GM18520 (cell line): ENCODE measurements around the gene CCR7.

Experiments
- ATAC-seq: cut with Tn5 transposase; IDR thresholded peaks from one replicate; pipeline ENCODE4 v1.9.1; 2021; ENCODE audit not compliant: unreplicated experiment

The CCR7 gene, protein sequence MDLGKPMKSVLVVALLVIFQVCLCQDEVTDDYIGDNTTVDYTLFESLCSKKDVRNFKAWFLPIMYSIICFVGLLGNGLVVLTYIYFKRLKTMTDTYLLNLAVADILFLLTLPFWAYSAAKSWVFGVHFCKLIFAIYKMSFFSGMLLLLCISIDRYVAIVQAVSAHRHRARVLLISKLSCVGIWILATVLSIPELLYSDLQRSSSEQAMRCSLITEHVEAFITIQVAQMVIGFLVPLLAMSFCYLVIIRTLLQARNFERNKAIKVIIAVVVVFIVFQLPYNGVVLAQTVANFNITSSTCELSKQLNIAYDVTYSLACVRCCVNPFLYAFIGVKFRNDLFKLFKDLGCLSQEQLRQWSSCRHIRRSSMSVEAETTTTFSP

GRCh38 chr17:40564883-40565768 is at the start of gene CCR7:
TSS of gene CCR7 (minus strand) at chr17:40565472. CDS start at chr17:40565409, 63 bp downstream.
- no peak for ATAC-seq

DNA sequence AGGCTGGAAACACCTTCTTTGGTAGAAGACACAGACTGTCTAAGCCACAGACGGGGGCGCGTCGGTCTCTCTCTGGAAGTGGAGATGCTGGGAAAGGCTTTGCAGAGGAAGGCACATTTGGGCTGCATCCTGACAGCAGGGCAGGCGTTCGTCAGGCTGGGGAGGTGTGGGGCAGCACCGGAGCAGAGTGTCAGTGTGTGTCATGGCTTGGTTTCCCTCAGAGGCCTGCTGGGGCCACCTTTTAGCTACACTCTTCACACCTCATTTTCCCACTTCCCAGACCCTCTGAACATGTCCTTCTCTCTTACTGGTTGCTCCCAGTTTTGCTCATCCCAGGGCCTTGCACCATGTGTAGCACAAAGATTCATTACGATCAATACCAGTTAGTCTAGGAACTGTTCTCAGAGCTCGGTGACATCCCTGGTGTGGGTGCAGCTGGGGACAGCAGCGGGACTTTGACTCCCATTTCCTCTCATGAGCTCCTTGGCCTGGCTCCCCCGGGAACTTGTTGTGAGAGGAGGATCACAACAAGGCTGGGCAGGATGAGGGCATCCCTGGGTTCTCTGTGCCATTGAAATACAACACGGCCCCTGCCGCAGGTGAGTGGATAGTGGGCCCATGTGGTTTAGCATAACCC is 49.3 kb upstream of the CCR7 start:
- peak; percentile 11 for ATAC-seq

- no peak for ATAC-seq
Observed at GRCh38 chr17:40613467-40614154, 48.3 kb upstream of the CCR7 start.

DNA sequence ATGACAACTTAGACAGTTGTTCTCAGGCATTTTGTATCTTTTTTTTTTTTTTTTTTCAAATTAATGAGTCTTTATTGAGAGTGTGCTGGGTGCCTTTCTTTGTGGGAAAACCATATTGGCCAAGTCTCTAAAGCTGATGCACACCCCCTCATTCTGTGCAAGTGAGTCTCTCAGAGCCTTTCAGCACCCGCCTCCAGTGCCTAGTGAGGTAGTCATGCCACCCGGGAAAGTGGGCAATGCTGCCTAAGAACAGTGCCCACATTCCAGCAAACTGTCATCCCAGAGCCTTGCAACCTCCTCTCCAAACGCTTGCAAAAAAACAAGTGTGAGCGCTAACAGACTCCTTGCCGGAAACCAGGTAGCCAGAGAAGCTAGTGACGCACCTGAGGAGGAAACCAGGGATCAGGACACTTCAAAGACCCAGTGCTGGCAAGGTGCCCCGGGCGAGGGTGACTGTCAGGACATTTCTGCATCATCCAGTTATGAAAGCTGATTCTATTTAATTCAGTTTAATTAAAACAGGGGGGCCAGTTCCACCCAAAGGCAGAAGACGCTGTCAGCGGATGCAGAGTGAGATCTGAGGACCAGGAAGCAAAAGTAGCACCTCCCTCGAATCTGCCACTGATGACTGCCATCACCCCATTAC is 47.5 kb upstream of the CCR7 start:
- no peak for ATAC-seq

GRCh38 chr17:40611840-40612474 is 46.7 kb upstream of the CCR7 start:
- no peak for ATAC-seq

- ATAC-seq, result no peak
Observed at GRCh38 chr17:40610359-40610758, 45.1 kb upstream of the CCR7 start.

DNA sequence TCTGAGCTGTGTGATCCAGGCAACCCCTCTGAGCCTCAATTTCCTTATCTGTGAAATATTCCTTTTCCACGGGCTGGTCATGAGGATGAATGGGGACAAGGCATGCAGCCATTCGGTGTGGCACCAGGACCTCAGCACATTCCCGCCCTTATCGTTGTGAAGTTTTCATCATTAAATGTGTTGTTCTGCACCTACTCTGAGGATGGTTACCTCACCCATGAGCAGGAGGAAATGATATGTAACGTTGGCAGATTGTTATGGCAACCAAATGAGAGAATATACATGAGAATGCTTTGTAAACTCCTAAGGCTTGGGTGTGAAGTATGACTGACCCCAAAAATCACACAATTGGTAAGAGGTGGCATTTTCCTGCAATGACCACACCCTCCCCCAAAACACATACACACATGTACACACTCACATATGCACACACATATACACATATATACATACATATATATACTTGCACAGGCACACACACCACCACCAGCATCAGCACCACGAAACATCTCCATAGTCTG is 42.8 kb upstream of the CCR7 start:
- ATAC-seq, result peak; percentile 56

GRCh38 chr17:40607641-40608040 is 42.4 kb upstream of the CCR7 start:
- ATAC-seq, result no peak

GRCh38 chr17:40606548-40607353 is 41.5 kb upstream of the CCR7 start:
- no peak for ATAC-seq

- ATAC-seq, result no peak
Observed at GRCh38 chr17:40605306-40605705, 40.0 kb upstream of the CCR7 start.

DNA sequence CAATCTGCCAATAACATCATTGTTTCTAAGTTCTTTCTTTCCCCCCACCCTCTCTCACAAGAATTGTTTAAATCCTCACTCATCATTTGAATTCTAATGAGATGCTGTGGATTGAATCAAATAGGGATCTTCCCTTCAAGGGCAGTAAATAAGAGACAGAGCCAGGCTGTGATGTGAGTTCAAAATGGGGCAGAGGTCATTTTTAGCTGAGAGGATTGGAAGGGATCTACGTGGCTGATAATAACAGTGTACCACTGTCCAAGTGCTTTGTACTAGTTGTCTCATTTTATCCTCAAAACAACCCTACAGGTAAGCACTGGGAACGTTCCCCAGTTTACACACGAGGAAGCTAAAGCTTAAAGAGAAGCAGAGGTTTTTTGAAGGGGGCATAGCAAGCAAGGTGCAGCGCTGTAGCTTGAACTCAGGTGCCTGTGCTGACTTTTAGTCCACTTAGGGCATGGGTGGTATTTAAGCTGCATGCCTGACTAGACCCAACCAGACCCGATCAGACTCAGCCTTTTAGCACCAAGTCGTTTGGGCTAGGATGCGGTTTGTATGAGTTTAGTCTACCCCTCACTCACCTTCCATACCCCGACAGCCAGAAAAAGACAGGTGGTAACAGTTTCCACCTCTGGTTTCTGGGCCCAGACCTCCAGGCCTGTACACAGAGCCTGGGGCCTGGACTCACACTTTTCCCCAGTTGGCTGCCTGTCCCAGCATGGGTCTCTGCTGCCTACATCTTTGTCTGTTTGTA is 39.2 kb upstream of the CCR7 start:
- ATAC-seq, result no peak

- no peak for ATAC-seq
Observed at GRCh38 chr17:40602445-40603443, 37.5 kb upstream of the CCR7 start.

DNA sequence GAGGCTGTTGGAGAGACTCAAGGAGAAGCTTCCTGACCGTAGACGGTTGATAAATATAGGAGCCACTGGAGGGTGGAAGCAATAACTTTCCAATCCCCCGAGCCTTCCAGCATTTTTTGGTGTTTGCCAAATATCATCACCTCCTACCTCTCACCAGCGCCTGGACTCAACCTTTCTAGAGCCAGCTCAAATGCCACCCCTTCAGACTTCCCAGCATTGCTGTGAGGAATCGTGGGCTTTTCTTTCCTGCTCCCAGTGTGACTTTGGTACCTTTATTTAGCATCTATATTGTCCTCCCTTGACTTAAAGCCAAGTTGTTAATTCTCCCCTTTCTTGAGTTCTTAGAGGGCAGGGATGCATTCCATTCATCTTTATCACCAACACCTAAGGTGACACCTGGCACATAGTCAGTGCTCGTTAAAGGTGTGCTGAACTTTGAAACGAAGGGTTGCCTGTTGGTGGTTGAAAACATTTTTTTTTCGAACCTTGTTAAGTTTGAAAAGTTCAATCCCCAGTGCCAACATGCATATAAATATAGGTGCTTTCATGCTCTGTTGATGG is 35.3 kb upstream of the CCR7 start:
- no peak for ATAC-seq

GRCh38 chr17:40599468-40599763 is 34.1 kb upstream of the CCR7 start:
- no peak for ATAC-seq

DNA sequence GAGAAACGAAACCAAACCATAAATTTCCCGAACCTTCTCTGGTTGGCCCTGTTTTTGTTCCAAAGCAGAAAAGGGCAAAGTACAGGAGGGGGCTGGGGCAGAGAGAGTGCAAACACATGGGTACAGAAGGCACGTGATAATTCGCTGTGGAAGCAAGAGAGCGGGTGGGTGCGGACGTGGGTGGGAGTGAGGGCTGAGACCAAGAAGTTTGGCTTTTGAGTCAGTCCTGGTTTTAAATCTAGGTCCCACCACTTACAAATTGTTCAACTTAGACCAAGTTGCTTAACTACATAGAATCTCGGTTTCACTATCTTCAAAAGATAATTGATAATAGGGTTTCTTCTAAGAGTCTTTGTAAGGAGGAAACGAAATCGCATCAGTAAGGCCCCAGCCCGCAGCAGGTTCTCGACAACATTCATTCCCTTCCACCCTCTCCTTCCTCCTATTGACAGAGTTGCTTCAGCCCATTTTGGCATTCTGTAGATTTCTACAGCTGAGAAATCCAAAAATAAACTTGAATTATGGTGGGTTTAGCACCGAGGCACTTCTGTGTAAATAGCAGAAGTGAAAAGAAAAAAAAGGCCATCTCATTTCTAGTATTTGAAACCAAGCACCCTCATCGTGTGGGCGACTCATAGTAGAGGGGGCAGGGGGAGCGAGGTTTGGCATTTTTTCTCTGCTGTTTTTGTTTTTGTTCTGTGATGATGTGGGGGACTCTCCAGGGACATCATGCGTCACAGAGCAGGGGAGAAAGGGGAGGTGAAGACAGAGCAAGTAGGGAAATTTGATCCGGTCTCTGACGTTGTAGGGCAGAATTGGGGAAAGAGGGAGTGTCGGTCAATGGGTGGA is 33.6 kb upstream of the CCR7 start:
- ATAC-seq, result peak; percentile 41

- ATAC-seq, result no peak
Observed at GRCh38 chr17:40598301-40598618, 33.0 kb upstream of the CCR7 start.
